Peyer's patch (tissue), 4 donors: ENCODE measurements around the gene CP. TPM values are rescaled to one million over a fixed set of nuclear protein-coding genes. Genes with fewer than 3 reads are reported as not detected.

Source experiments
- DNase-seq, 3 donors: peaks; one replicate each; pipeline ENCODE4 v3.0.0-alpha.2; 2017 to 2019
- H3K27ac ChIP-seq, 4 donors: fragments of 200-600 bp; sonication (generic); one replicate each; pipeline ENCODE4 v1.5.1; 2016 to 2019
- H3K27me3 ChIP-seq, 2 donors: fragments of 200-600 bp; sonication (generic); one replicate each; pipeline ENCODE4 v1.5.1; 2019
- H3K36me3 ChIP-seq, 3 donors: fragments of 200-600 bp; sonication (generic); one replicate each; pipeline ENCODE4 v1.5.1; 2016 to 2019
- H3K4me1 ChIP-seq, 4 donors: fragments of 200-600 bp; sonication (generic); one replicate each; pipeline ENCODE4 v1.5.1; 2016 to 2019
- H3K4me3 ChIP-seq, 4 donors: fragments of 200-600 bp; sonication (generic); 1 replicate in 3 of 4; 2 replicates in 1 of 4; pipeline ENCODE4 v1.5.1; 2016 to 2019; ENCODE audit warnings: mild to moderate bottlenecking in 1 of 4
- H3K9me3 ChIP-seq, 4 donors: fragments of 200-600 bp; sonication (generic); one replicate each; pipeline ENCODE4 v1.5.1; 2016 to 2019; ENCODE audit warnings: mild to moderate bottlenecking in 1 of 4
- CTCF ChIP-seq, 6 experiments: fragments of 450-650 bp in 4 of 6; fragments of 200-600 bp in 2 of 6; sonication (generic) in 1 of 6; IDR thresholded peaks; one replicate each; pipeline ENCODE4 v1.5.1; 2017 to 2019; ENCODE audit warnings: antibody characterized with exemption in 6 of 6, mild to moderate bottlenecking in 3 of 6, moderate library complexity in 1 of 6
- POLR2A ChIP-seq, 2 donors: fragments of 450-650 bp; IDR thresholded peaks; one replicate each; pipeline ENCODE4 v1.5.1; 2017; ENCODE audit warnings: antibody characterized with exemption in 2 of 2, mild to moderate bottlenecking in 2 of 2, moderate library complexity in 2 of 2
- total RNA-seq, 4 donors: library from RNA; depleted of rRNA; stranded (reverse); fragments of >200 nt; gene quantifications; one replicate each; pipeline ENCODE4 v1.1.0, GENCODE V29; 2016

Gene CP
- total RNA-seq, 4 donors from 2014 or later = 4.7 to 37.8 (median 19.2) TPM

DNA sequence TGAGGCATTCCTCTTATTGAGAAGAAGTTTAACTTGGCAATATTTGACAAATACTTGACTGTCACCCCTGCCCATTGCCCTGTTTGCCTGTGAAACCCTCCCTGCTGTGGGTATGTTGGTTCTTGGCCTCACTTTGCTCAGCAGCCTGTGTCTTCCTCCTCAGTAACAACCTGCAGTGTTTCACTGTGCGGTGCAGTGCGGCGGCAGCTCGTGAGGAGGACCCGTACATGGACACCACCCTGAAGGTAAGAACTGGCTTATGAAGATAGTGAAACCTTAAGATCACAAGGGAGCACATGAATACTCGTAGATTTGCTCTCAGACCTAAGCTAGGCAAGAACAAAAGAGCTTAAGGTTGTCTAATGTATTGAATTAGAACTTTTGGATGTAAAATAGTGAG lies 71.2 kb downstream of the CP start:
- TF ChIP-seq CTCF (IDR thresholded peaks at IDR 0.05) (no peak), POLR2A (IDR thresholded peaks at IDR 0.05) (no peak)
- no peaks in the 10 kb centered on the region for H3K9me3 ChIP-seq
- no peak overlapping the region for H3K4me3 ChIP-seq
- H3K36me3 ChIP-seq = peaks cover 0 to 57% (median 0%) of the 10 kb centered on the region in 3 donors
- DNase-seq = no peak
- H3K27me3 ChIP-seq = no peaks in the 10 kb centered on the region
- no peak overlapping the region for H3K27ac ChIP-seq
- peaks cover 0 to 7% (median 2%) of the 10 kb centered on the region in 4 donors for H3K4me1 ChIP-seq

DNA sequence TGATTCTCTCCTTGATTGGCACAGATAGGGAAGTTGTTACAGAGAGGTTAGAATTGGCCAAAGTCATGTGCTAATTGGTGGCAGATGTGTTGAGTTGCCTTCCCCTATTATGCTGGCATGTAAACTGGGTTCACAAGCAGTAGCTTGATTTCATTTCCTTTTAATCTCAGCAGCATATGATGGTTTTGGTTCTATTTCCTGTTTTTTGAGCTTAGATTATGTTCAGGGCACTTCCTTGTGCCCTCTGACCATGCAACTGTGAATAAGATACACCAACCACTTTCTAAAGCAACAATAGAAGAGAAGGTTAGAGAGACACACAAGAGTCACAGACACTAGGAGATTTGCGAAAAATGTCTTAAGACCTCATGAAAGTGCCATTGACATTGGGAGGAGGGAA lies 75.7 kb downstream of the CP start:
- TF ChIP-seq POLR2A (IDR thresholded peaks at IDR 0.05) = no peak
- no peak for TF ChIP-seq CTCF (IDR thresholded peaks at IDR 0.05)
- no peak for DNase-seq
- Histone ChIP-seq H3K4me1 (no peaks in the 10 kb centered on the region), H3K4me3 (no peak overlapping the region), H3K9me3 (no peaks in the 10 kb centered on the region), H3K27me3 (no peaks in the 10 kb centered on the region), H3K27ac (peak overlapping the region in 3 of 4 donors; percentile 21 to 70 (median 58)), H3K36me3 (peaks cover 0 to 59% (median 0%) of the 10 kb centered on the region in 3 donors)

DNA sequence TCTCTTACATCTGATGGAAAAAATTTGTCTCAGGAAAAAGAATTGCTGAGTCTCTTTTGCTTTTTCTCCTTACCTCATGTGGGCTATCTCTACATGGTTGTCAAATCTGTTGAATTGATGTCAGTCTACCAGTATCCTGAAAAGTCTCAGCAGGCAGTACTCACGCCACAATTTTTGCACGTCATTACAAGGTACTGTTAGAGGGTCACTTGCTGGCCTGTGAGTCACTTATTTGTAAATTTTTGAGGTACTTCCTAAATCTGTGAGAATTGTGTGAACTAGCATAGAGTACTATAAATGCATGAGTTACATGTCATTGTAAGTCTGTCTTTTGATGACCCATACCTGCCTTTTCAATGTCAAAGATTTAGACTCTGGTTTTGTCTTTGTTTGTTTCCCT lies 76.3 kb downstream of the CP start:
- Histone ChIP-seq H3K27me3 (no peaks in the 10 kb centered on the region), H3K4me3 (no peak overlapping the region), H3K27ac (peak overlapping the region in 2 of 4 donors; percentile 39 to 70), H3K9me3 (no peaks in the 10 kb centered on the region), H3K36me3 (peaks cover 0 to 54% (median 0%) of the 10 kb centered on the region in 3 donors), H3K4me1 (no peaks in the 10 kb centered on the region)
- TF ChIP-seq POLR2A (IDR thresholded peaks at IDR 0.05) (no peak), CTCF (IDR thresholded peaks at IDR 0.05) (no peak)
- no peak for DNase-seq

DNA sequence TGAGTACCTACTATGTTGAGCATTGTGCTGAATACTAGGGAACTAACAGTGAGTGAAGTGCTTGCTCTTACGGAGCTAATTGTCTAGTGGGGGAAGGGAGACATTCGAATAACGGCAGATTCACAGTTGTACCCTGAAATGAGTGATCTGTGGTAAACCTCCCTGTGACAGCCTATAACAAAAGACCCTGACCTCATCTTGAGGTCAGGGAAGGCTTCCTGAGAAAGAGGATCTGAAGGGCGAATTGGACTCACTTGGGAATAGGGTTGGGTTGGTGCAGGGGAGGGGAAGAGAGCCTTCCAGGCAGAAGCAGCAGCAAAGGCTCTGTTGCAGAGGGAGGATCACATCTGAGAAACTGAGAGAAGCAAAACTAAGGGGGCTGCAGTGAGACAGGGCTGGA lies 78.9 kb downstream of the CP start:
- Histone ChIP-seq H3K4me3 (no peak overlapping the region), H3K27me3 (no peaks in the 10 kb centered on the region), H3K27ac (no peak overlapping the region), H3K4me1 (no peaks in the 10 kb centered on the region), H3K36me3 (peaks cover 0 to 42% (median 0%) of the 10 kb centered on the region in 3 donors), H3K9me3 (no peaks in the 10 kb centered on the region)
- DNase-seq = no peak
- TF ChIP-seq CTCF (IDR thresholded peaks at IDR 0.05) (no peak), POLR2A (IDR thresholded peaks at IDR 0.05) (no peak)

GRCh38 chr3:149134575-149134974 lies 87.1 kb downstream of the CP start:
- no peaks in the 10 kb centered on the region for H3K9me3 ChIP-seq
- H3K36me3 ChIP-seq = no peaks in the 10 kb centered on the region
- H3K27ac ChIP-seq = peak overlapping the region in 2 of 4 donors; percentile 34 to 61
- peak in 1 of 3 donors; percentile 69 for DNase-seq
- peaks cover 0 to 36% (median 5%) of the 10 kb centered on the region in 4 donors for H3K4me1 ChIP-seq
- no peaks in the 10 kb centered on the region for H3K27me3 ChIP-seq
- H3K4me3 ChIP-seq = no peak overlapping the region
- TF ChIP-seq POLR2A (IDR thresholded peaks at IDR 0.05) (no peak), CTCF (IDR thresholded peaks at IDR 0.05) (no peak)

GRCh38 chr3:149131589-149131988 lies 90.0 kb downstream of the CP start:
- peaks cover 0 to 36% (median 5%) of the 10 kb centered on the region in 4 donors for H3K4me1 ChIP-seq
- H3K27me3 ChIP-seq = no peaks in the 10 kb centered on the region
- no peak for TF ChIP-seq POLR2A (IDR thresholded peaks at IDR 0.05)
- TF ChIP-seq CTCF (IDR thresholded peaks at IDR 0.05) = no peak
- H3K36me3 ChIP-seq = no peaks in the 10 kb centered on the region
- no peaks in the 10 kb centered on the region for H3K9me3 ChIP-seq
- peak overlapping the region in 2 of 4 donors; percentile 17 to 77 for H3K4me3 ChIP-seq
- H3K27ac ChIP-seq = peak overlapping the region in 3 of 4 donors; percentile 18 to 64 (median 43)
- no peak for DNase-seq
